ENCODE results near the gene S100A1. TPM values are rescaled to one million over a fixed set of nuclear protein-coding genes. Genes with fewer than 3 reads are reported as not detected.

The S100A1 gene
- total RNA-seq, 1 experiment from 2014 or later: 0.29 TPM

GRCh38 chr1:153669606-153670005, 41.4 kb downstream of the S100A1 start:
- POLR2A ChIA-PET (ENCODE audit: unreplicated experiment): no interaction called here
- Histone ChIP-seq H3K4me3 (ENCODE audit: low read length) (peak overlapping the region; percentile 89), H3K9me3 (ENCODE audit: low read length) (no peaks in the 10 kb centered on the region), H3K27me3 (ENCODE audit: low read length) (no peaks in the 10 kb centered on the region), H3K9me2 (replicated peaks; ENCODE audit: low read length) (no peaks in the 10 kb centered on the region), H3F3A (ENCODE audit: low read length, unreplicated experiment) (peaks cover 18% of the 10 kb centered on the region), H2AFZ (ENCODE audit: low read length) (no peak overlapping the region), H3K4me1 (ENCODE audit: insufficient read depth, low read length) (peaks cover 17% of the 10 kb centered on the region), H4K20me1 (ENCODE audit: low read length) (peaks cover 18% of the 10 kb centered on the region), H3K27ac (ENCODE audit: low read length) (no peak overlapping the region), H3K79me2 (ENCODE audit: low read length) (peaks cover 50% of the 10 kb centered on the region), H3K9ac (ENCODE audit: low read length) (peak overlapping the region; percentile 95), H3K36me3 (ENCODE audit: low read depth, low read length) (peaks cover 55% of the 10 kb centered on the region), H3K4me2 (ENCODE audit: low read length) (peak overlapping the region; percentile 94)
- no TSS peak for BruUV-seq (replicated peaks)
- intact Hi-C loops (cut with micrococcal nuclease): loop anchor here (2.0 to 10.0 kb wide), 3 partner anchors 61 to 315 kb away; partner anchors contain the start of gene S100A9
- CTCF ChIA-PET: no interaction called here
- DNase-seq (no peak), ATAC-seq (no peak)
- TF ChIP-seq EZH2phosphoT487 (IDR thresholded peaks at IDR 0.05; ENCODE audit: borderline replicate concordance, low read length) (no peak), EZH2 (IDR thresholded peaks at IDR 0.05; ENCODE audit: low read length, unreplicated experiment) (no peak), CTCF (conservative IDR thresholded peaks at IDR 0.05; ENCODE audit: low read depth, low read length) (no peak)

DNA sequence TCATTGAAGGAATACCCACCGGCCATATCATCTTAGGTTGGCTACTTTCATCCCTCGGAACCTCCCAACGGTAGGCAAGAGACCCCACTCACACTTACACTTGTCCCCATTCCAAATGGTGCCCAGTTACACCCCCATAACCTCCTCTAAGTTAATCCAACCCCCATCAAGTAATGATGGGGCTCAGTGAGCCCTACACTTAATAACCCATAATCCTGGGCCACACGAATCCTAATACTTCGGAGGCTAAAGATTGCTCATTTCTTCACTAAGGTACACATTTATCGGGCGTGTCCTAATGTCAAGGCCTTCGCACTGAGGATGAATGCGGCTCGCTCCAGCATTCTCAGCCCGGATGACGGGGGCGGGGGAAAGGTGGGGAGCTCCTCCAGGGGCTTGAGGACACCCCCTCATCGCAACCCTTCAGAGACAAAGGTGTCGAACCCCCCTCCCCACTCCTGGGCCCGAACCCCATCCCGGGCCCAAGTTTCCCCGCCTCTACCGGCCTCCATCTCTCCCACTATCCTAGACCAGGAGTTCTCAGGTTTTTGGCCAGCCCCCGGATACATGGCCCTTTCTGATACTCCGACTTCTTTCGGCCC, 42.1 kb downstream of the S100A1 start:
- peak overlapping the region; percentile 52 for H2AFZ ChIP-seq (ENCODE audit: low read length)
- H3K4me3 ChIP-seq (ENCODE audit: low read length): peak overlapping the region; percentile 89
- TSS peak; percentile 86 for BruUV-seq (replicated peaks)
- H3K9me2 ChIP-seq (replicated peaks; ENCODE audit: low read length): no peaks in the 10 kb centered on the region
- peaks cover 47% of the 10 kb centered on the region for H3K36me3 ChIP-seq (ENCODE audit: low read depth, low read length)
- DNase-seq (no peak), ATAC-seq (no peak)
- intact Hi-C loops (cut with micrococcal nuclease): loop anchor here (2.0 to 10.0 kb wide), 3 partner anchors 62 to 316 kb away; partner anchors contain the start of gene S100A9
- H3F3A ChIP-seq (ENCODE audit: low read length, unreplicated experiment): peaks cover 18% of the 10 kb centered on the region
- peak overlapping the region; percentile 42 for H3K27ac ChIP-seq (ENCODE audit: low read length)
- ChIA-PET POLR2A (ENCODE audit: unreplicated experiment) (no interaction called here), CTCF (no interaction called here)
- no peaks in the 10 kb centered on the region for H3K9me3 ChIP-seq (ENCODE audit: low read length)
- H3K79me2 ChIP-seq (ENCODE audit: low read length): peaks cover 50% of the 10 kb centered on the region
- TF ChIP-seq CTCF (conservative IDR thresholded peaks at IDR 0.05; ENCODE audit: low read depth, low read length) (no peak), EZH2phosphoT487 (IDR thresholded peaks at IDR 0.05; ENCODE audit: borderline replicate concordance, low read length) (no peak), EZH2 (IDR thresholded peaks at IDR 0.05; ENCODE audit: low read length, unreplicated experiment) (no peak)
- no peaks in the 10 kb centered on the region for H3K27me3 ChIP-seq (ENCODE audit: low read length)
- peaks cover 17% of the 10 kb centered on the region for H3K4me1 ChIP-seq (ENCODE audit: insufficient read depth, low read length)
- H3K4me2 ChIP-seq (ENCODE audit: low read length): peak overlapping the region; percentile 94
- H3K9ac ChIP-seq (ENCODE audit: low read length): peak overlapping the region; percentile 95
- H4K20me1 ChIP-seq (ENCODE audit: low read length): peaks cover 18% of the 10 kb centered on the region

Data from PC-3 (cell line).